Umbilical cord (tissue), 2 donors: ENCODE data around the gene UBE2E1. TPM values are rescaled to one million over a fixed set of nuclear protein-coding genes. Genes with fewer than 3 reads are reported as not detected.
A peak's percentile ranks its signal among the peaks of the same experiment; 100 is the strongest.

Experiments
- DNase-seq: peaks from one replicate; pipeline ENCODE4 v3.0.0-alpha.2; 2015; ENCODE audit warnings: low spot score
- total RNA-seq: library from RNA; depleted of rRNA; stranded (reverse); fragments of >200 nt; gene quantifications from one replicate; pipeline ENCODE4 v1.2.3, GENCODE V29; 2014; ENCODE audit warnings: low replicate concordance; ENCODE audit not compliant: insufficient read depth

The UBE2E1 gene
- total RNA-seq, 1 donor from 2014 or later, result 77.0 TPM

DNA sequence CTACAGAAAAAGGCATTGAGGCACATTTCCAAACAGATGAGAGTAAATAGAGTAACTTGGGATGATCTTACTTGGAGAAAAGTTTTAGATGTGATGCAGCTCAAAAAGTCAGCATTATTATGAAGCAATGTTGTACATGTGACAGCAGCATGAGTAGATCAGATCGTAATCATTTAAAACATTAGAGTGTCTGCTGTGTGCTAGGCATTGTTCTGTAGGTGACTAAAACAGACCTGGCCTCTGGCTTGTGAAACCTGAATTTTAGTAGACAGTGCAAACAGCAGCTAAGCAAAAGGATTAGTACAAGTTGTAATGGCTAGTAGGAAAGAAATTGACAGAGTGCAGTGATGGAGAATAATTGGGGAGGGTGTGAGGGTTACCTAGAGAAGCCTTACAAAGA lies 15.1 kb downstream of the UBE2E1 start:
- DNase-seq, result no peak

DNA sequence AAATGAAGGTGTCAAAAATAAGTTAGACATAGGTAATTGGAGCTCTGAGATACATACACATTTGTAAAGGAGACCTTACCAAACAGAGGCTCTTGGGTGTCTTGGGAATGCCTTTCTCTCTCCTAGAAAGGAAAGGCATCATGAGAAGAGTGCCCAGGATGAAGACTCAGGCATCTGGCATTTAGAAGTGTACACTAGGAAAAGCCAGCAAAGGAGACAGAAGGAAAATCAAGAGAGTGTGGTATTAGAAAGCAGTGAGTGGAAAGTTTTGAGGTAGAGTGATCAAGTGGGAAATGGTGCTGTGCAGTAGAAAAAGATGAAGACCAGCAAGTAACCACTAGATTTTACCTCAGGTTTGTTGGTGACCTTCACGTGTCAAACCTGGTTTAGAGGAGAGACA lies 16.1 kb downstream of the UBE2E1 start:
- DNase-seq, result no peak

DNA sequence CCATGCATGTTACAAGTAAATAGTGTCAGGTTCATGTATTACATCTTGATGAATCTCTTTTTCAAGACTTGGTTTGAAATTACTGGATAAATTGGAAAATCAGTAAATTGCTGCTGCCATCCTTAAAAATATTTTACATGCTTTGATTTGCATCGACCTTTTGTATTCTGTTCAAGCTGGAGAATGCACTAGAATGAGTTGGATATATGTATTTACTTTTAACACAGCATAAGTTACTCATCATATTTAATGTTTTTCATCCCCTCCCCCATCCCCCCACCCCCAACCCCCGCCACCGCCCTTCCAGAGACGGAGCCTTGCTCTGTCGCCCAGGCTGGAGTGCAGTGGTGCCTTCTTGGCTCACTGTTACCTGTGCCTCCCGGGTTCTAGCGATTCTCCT lies 16.8 kb downstream of the UBE2E1 start:
- DNase-seq, result no peak

DNA sequence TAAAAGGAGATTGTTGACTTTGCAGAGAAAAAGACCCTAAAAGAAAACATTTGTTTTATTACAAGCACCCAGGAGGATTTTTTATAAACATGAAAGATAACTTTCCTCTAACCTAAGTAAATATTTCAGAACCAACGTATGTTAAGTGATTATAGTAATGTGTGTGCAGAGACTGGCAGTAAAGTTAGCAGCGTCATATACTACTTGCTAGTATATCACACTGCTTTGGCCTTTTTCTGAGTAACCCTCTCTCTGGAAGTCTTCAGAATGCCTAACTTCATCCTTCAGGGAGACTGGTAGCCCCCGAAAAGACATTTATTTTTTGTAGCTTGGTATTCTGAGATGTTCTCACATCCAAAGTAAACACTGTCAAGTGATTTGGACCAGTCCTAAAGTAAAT lies 17.9 kb downstream of the UBE2E1 start:
- no peak for DNase-seq

DNA sequence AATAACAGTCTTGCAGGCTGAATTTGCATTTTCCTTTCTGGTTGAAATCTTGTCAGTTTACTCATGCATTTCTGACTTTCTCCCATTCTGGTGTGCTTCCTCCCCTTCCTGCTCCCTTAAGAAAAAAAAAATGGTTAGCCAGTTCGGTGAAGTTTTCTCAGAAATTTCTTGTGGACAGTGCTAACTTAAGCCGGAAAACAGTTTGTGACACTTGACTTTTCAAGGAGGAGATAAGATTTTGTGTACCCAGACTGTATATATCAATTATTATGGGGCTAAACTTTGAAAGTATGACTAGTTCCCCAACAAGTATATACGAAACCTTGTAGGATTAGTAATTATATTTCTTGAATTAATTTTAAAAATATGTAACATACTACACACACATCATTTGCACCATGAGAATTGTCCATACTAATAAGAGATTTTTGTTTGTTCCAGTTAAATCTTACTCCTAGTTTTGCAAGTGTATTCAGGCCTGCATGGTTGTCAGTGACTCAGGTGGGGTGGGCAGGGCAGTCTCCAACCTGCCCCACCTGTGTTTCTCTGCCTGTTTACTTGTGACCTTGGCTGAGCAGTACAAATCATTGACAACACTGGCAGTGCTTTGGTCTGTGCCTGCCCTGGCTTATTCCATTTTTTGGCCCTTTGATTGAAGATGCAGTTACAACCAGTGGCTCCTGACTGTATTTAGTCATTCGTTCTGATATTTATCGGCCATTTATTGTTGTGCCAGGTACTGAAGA lies 19.1 kb downstream of the UBE2E1 start:
- DNase-seq, result no peak

DNA sequence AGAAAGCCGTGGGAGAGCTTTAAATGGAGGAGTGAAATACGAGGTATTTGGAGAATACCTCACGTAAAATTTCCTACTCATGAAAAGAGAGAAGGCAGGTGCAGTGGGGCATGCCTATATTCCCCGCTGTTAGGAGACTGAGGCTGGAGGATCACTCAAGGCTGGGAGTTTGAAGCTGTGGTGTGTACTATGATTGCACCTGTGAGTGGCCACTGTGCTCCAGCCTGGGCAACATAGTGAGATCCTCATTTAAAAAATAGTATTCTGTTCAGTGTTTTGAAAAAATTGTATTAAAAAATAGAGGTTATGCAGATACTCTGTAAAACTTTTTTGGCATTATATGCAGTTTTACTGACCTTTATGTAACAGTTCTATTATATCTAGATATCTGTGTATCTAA lies 20.0 kb downstream of the UBE2E1 start:
- no peak for DNase-seq

DNA sequence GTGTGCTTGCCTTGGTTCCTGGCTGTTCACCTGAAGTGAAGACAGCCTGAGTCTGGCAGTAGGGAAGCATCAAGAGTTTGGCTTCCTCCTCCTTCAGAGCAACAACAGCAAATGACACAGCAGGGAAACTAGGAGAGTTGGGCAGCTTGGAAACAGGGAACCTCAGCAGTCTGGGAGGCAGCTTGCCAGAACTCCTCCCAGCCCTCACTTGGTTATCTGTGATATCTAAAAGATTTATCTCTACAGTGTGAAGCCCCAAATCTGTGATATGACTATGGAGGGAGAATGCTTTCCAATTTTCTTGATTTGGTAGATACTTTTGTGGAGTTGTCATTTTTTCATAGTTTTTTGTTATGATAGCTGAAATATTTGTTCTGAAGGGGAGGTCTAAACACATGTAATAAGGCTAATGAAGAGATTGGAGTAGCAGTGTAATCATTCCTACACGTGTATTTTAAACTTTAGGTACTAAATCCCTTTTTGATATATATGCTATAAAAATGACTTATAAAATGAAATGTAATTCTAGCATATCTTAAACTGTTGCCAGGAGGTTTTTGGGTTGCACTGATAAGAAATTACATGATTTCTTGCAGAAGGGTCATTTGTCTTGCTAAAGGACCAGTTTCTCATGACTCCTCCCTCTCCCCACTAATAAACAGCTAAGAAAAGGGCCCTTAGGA lies 20.8 kb downstream of the UBE2E1 start:
- DNase-seq, result peak; percentile 75

DNA sequence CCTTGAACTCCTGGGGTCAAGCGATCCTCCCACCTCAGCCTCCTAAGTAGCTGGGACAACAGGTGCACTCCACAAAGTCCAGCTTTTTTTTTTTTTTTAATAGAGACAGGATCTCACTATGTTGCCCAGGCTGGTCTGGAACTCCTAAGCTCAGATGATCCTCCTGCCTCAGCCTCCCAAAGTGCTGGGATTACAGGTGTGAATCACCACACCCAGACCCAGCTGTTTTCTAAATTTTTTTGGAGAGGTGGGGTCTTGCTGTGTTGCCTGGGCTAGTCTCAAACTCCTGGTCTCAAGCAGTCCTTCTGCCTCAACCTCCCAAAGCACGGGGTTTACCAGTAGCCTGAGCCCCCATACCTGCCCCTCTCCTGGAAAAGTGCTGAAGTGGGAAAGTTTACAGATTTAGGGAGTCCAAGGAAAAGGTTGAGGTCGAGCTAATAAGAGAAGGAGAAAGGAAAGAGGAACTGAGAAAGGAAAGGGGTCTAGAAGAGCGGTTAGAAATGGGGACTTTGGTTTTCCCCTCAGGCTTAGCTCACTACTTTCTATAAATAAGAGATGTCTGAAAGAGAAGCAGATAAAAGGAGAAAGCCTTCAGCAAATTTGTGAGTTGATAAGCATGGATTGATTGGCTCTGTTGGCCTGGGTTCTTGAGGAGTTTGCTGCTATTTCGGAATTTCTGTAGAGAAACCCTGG lies 23.6 kb downstream of the UBE2E1 start:
- no peak for DNase-seq

DNA sequence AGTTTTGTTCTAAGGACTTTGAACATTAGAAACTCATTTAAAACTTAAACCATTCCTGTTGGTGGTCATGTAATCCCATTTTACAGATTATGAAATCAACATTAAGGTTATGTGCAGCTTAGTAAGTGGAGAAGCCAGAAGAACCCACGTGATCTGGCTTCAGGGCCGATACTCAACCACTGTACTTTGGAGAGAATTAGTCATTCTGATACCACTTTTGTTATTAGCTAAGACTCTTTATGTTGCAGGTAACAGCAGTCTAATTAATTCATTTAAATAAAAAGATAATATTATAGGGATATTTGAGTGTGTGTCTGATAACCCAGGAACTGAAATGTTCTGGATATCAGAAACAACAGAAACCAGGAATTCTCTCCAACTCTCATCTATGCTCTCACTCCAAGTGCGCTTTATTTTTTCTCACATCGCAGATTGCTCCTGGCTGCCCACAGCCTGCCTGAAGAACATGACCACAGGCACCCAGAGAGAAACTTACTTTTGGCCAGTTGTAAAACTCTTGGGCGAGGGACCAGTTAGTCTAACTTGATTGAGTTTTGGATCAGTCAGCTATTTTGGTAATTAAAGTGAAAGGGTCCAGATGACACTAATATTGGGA lies 25.2 kb downstream of the UBE2E1 start:
- DNase-seq, result no peak

DNA sequence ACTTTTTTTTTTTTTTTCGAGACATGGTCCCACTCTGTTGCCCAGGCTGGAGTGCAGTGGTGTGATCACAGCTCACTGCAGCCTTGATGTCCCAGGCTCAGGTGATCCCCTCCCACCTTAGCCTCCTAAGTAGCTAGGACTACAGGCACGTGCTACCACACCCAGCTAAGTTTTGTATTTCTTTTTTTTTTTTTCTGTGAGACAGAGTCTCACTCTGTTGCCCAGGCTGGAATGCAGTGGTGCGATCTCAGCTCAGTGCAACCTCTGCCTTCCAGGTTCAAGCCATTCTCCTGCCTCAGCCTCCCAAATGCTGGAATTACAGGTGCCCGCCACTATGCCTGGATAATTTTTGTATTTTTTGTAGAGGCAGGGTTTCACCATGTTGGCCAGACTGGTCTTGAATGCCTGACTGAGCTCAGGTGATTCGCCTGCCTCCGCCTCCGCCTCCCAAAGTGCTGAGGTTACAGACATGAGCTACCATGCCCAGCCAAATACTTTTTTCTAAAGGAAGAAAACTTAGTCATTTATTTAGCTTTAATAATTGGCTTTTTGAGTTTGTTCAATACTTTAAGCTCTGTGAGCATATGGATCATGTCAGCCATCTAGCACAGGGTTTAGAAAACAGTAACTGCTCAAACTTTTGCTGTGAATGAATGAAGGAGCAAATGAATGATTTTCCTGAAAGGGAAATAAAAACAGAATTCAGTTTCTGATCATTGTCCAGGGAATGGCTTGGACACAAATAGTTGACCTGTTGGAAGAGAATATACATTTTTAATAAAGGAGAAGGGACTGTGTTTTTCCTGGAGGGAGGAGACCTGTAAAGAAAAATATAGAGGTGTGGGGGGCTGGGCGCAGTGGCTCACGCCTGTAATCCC lies 26.0 kb downstream of the UBE2E1 start:
- no peak for DNase-seq

DNA sequence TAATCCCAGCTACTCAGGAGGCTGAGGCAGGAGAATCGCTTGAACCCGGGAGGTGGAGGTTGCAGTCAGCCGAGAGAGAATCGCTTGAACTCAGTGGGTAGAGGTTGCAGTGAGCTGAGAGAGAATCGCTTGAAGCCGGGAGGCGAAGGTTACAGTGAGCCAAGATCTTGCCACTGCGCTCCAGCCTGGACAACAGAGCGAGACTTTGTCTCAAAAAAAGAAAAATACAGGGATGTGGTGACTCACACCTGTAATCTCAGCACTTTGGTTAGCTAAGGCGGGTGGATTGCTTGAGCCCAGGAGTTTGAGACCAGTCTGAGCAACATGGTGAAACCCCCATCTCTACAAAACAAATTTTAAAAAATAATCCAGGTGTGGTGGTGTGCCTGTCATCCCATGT lies 26.8 kb downstream of the UBE2E1 start:
- DNase-seq, result no peak

DNA sequence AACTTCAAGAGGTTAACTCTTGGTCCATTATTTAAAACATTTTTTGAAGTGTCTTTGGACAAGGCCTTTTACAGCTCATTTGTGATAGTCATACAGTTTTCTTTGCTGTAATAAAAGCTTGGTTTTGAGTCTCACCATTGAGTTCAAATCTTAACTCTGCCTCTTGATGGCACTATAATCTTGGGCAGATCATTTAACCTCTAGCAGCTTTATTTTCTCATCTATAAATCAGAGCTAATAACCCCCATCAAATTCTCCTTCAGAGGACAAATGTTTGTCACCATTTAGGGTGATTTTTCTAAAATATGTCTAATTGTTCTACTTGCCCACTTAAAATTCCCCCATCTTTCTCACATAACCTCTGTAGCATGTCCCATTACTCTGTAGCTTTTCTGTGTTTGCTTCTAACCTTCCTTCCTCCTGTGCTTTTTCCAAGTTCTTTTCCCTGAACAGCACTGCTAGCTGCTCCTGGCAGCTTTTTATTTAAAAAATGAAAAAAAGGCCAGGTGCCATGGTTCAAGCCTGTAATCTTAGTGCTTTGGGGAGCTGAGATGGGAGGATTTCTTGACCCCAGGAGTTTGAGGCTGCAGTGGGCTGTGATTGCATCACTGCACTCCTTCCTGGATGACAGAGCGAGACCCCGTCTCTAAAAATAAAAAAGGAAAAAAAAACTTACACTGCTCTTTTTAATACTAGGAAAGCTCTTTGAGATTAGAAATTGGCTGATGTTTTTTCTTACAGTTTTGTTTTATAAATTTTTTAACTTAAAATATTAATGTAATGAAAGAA lies 28.5 kb downstream of the UBE2E1 start:
- no peak for DNase-seq

DNA sequence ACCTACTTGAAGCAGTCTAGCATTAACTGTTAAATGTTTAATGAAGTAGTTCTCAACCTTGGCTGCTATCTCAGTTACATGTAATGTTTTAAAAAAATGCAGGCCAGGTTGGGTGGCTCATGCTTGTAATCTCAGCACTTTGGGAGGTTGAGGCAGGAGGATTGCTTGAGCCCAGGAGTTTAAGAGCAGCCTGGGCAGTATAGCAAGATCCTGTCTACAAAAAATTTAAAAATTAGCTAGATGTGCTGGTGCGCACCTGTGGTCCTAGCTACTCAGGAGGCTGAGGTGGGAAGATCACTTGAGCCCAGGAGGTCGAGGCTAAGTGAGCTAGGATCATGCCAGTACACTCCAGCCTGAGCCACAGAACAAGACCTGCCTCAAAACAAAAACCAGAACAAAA lies 29.3 kb downstream of the UBE2E1 start:
- no peak for DNase-seq

DNA sequence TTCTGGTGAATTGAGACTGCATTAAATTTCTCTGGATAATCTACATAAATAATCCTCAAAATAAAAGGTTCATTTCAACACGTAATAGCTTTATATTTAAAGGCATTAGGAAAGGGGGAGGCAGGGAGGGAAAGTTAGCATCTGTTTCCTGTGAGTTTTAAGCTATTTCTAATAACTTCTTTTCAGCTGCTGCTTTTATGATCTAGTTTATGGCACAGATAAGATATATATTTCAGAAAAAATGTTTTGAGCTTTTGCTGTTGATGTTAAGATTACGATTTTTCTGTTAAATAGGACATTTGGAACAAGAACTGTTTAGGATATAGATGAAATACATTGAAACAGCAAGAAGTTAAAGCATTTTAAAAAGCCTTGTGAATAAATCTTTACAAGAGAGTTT lies 30.0 kb downstream of the UBE2E1 start:
- peak; percentile 44 for DNase-seq

DNA sequence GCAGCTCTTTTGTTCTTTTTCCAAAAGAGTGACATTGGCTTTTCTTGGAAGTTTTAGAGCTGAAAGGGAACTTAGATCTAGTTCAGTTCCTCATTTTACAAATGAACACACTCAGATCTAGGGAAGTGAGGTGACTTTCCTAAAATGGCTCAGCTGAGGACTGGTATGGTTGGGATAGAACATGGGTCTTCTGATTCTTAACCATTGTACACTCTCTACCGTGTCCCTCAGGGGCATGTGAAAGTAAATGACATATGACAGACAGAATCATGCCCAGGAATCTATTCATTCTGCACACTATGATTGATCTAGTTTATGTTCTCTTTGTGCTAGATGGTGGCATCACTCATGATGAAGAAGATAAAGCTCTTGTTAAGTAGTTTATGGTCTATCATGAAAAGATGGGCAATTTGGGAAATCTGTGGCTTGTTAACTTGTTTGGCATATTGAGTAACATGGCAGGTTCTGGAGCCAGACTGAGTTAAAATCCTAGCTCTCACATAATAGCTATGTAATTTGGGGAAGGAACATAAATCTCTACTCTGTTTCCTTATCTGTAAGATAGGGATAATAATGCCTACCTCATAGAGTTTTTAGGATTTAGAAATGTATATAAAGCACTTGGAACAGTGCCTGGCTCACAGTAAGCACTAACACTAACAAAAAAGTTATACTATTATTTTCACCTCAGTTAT lies 30.9 kb downstream of the UBE2E1 start:
- peak; percentile 28 for DNase-seq

DNA sequence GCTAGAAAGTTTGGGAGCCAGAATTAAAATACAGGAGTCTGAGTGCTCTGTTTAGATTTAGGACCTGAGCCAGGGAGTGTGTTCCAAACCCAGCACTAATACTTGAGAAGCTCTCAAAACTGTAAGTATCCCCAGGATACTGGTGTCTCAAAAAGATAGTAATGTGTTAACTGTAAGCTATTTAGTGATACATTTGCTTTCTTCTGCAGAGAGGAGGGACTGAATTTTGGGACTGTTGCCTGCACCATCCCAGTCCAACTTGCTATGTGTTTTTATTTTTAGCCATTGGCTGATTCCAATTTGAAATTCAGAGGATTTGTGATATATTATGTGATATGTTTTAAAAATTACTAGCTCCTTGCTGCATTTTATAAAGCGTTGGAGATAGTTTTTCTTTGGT lies 31.5 kb downstream of the UBE2E1 start:
- peak; percentile 57 for DNase-seq

DNA sequence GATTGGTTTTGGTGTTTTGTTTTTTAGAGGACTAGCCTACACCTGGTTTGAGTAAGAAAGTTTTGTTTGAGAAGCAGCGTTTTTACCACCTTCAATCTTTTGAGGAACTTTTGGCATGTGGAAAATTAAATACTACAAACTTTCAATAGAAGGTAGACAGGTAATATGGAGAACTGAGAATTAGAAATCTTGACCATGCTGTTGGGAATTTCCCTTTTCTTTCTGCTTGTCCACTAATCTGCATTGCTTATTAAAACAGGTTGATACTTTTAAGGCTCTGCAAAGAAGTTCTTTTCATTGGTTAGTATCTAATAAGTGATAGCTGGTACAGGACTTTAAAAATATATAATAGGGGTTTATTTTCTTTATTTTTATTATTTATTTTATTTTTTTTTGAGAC lies 31.9 kb downstream of the UBE2E1 start:
- no peak for DNase-seq

DNA sequence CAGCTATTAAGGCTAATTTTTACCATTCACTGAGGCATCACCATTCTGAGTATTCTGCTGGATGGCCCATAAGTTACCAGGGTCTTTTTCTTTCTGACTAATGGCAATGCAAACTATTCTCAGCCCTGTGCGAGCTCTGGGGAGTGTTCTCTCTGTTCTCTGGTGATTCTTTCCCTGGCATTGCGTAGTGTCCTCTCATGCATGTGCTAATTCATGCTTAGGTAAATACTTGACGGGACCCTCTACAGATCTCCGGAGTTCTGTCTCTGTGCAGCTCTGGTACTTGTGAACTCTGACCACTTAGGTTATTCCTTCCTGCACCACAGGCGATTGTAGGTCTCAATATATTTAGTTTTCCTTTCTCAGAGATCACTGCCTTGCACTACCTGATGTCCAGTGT lies 34.8 kb downstream of the UBE2E1 start:
- peak; percentile 42 for DNase-seq

DNA sequence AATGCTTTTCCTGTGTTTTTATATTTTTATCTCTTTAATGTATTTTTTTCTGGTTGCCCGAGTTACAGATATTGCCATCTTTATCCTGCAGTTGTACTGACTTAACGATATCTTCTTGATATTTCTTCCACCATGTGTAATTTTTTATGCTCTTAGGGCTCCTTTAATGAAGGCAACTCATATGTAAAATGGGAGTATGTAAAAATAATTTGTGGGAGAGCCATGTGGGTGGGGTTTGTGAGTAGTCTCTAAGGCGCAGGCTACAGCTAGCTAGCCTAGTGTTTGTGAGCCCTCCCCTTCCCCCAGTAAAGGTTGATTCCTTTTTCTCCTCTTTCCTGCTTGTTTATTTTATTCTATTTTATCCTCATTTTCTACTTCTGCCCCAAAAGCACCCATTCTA lies 38.1 kb downstream of the UBE2E1 start:
- no peak for DNase-seq
